Stimulated activated CD8-positive, alpha-beta memory T cell treated with anti-CD3 and anti-CD28 coated beads, Interleukin-7, amount 100 ng/mL, for 4 hours (primary cell): Measurements from ENCODE around the gene RCOR3.
"Not testable (repeated sequence)": the region's sequence is repeated elsewhere in the genome, so short reads cannot be mapped to it uniquely, and the experiment has no call there.

Experiments used
- DNase-seq, 2 donors: peaks; one replicate each; pipeline ENCODE4 v3.0.0-alpha.2; 2020; ENCODE audit warnings: low read depth in 2 of 2

RCOR3 gene

GRCh38 chr1:211258756-211259637 is at the start of gene RCOR3:
RCOR3 (plus strand) TSS chr1:211259366; CDS start chr1:211259561, 195 bp downstream.
- DNase-seq = peak; percentile 80 to 94

DNA sequence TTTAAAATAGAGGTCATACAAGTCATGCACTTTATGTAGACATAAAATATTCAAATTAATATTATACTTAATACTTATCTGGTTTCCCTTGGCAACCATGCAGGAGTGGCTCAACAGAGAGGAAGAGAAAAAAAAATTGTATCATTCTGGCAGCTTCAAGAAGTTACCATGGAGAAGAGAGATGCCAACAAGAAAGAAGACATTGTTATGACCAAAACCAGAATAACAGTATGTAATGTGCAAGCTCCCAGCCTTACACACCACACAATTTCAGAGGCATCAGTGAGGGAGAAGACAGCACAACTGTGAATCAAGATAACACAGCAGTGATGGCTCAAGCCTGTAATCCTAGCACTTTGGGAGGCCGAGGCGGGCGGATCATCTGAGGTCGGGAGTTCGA is 49.1 kb upstream of the RCOR3 start:
- DNase-seq = no peak

GRCh38 chr1:211210965-211211364 is 48.2 kb upstream of the RCOR3 start:
- DNase-seq = no peak

DNA sequence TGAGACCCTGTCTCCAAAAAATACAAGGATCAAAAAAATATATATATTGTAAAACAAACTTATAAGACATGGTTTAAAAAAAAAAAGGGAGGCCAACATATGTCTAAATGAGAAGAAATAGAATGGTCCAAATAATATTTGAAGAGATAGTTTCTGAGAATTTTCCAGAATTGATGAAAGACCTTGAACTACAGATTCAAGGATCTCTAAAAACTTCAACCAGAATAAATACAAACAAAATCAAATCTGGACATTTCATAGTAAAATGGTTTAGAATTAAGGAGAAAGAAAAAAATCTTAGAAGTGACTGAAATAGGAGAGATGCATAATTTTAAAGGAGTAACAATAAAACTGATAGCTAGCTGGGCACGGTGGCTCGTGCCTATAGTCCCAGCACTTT is 45.5 kb upstream of the RCOR3 start:
- DNase-seq = no peak

DNA sequence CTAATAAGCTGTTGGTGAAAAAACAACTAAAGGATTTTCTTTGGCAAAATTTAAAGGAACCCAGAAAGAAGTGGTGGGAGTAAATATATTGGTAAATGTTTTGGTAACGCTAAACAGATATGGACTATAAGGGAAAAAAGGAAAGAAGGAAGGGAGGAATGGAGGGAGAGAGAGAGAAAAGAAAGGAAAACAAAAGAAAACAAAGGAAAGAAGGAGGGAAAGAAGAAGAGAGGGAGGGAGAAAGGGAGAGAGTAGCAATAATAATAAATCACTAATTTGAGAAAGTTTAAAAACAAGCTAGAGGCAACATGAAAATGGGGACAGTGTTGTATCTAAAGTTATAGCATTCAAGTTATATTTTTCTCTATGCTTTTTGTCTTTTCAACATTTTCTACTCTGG is 43.6 kb upstream of the RCOR3 start:
- no peak for DNase-seq

GRCh38 chr1:211217392-211217791 is 41.8 kb upstream of the RCOR3 start:
- no peak for DNase-seq

DNA sequence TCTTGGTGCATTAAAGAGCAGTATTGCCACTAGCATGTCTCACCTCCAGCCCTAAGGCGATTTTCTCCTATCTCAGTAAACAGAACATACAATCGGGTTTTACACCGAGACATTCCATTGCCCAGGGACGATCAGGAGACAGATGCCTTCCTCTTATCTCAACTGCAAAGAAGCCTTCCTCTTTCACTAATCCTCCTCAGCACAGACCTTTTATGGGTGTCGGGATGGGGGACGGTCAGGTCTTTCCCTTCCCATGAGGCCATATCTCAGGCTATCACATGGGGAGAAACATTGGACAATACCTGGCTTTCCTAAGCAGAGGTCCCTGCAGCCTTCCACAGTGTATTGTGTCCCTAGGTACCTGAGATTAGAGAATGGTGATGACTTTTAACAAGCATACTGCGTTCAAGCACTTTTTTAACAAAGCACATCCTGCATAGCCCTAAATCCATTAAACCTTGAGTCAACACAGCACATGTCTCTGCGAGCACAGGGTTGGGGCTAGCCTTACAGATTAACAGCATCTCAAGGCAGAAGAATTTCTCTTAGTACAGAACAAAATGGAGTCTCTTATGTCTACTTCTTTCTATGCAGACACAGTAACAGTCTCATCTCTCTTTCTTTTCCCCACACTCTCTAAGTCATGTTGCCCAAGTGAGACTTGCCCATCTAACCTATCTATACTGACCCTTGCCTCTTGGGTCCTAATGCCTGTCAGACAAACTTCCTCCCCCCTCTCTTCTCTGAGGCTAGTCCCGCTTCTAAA is 36.5 kb upstream of the RCOR3 start:
- not testable (repeated sequence) for DNase-seq

DNA sequence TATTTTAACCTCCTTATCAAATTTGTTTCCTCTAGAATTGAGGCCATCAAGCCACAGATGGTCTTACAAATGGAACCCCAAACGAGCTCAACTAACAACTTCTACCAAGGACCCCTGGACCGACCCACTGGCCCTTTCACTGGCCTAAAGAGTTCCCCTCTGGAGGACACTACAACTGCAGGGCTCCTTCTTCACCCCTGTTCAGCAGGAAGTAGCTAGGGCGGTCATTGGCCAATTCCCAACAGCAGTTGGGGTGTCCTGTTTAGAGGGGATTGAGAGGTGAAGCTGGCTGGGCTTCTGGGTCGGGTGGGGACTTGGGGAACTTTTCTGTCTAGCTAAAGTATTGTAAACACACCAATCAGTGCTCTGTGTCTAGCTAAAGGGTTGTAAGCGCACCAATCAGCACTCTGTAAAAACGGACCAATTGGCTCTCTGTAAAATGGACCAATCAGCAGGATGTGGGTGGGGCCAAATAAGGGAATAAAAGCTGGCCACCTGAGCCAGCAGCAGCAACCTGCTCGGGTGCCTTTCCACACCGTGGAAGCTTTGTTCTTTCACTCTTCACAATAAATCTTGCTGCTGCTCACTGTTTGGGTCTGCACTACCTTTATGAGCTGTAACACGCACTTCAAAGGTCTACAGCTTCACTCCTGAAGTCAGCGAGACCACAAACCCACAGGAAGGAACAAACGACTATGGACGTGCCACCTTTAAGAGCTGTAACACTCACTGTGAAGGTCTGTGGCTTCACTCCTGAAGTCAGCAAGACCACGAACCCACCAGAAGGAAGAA is 30.4 kb upstream of the RCOR3 start:
- DNase-seq = peak; percentile 14 to 20

GRCh38 chr1:211229365-211229759 is 29.8 kb upstream of the RCOR3 start:
- DNase-seq = no peak

DNA sequence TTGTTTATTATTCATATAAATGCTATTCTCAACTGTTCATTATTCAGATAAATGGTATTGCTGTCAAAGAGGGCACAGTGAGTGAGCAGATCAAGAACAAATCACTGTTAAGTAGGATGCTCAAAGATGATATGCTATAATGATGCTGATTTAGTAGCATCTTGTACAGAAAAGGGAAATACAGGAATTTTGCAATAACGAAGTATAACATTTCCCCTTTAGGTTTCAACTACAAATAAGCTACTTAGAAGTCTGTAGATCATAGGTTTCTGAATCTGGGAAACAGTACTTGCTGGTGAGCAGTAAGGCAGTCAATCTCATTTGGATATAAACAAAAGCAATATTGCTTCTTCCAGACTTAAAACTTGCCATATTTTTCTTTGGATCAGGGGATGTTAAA is 27.3 kb upstream of the RCOR3 start:
- no peak for DNase-seq

- DNase-seq = no peak
Observed at GRCh38 chr1:211236633-211237320, 22.4 kb upstream of the RCOR3 start.

DNA sequence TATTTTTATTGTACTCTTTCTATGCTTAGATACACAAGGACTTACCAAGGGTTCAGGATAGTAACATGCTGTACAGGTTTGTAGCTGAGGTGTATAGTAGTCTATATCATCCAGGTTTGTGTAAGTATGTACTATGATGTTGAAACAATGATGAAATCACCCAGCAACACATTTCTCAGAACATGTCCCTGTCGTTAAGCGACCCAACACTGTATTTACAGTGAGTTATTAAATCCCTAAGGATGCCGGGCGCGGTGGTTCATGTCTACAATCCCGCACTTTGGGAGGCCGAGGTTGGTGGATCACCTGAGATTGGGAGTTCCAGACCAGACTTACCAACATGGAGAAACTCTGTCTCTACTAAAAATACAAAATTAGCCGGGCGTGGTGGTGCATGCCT is 21.6 kb upstream of the RCOR3 start:
- no peak for DNase-seq

GRCh38 chr1:211240567-211240966 is 18.6 kb upstream of the RCOR3 start:
- not testable (repeated sequence) for DNase-seq

DNA sequence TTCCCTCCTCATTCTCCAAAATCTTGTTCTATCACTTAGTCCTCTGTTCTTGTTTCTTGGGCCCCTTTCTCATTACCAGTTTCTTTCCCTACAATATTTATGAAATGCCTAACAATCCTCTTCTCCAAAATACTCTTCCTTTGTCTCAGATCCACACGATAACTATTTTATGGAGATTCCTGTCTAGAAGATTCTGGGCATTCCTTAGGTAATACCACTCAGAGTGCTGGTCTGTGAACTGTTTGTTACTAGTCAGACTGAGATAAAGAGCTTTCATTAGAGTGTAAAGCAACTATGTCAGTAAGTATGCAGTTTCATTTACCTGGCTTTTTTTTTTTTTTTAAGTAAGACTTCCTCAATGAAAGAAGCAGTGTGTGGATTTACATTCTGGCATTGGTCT is 18.1 kb upstream of the RCOR3 start:
- no peak for DNase-seq

GRCh38 chr1:211243639-211244038 is 15.5 kb upstream of the RCOR3 start:
- DNase-seq = not testable (repeated sequence)

- DNase-seq = not testable (repeated sequence)
Observed at GRCh38 chr1:211246583-211246982, 12.6 kb upstream of the RCOR3 start.

DNA sequence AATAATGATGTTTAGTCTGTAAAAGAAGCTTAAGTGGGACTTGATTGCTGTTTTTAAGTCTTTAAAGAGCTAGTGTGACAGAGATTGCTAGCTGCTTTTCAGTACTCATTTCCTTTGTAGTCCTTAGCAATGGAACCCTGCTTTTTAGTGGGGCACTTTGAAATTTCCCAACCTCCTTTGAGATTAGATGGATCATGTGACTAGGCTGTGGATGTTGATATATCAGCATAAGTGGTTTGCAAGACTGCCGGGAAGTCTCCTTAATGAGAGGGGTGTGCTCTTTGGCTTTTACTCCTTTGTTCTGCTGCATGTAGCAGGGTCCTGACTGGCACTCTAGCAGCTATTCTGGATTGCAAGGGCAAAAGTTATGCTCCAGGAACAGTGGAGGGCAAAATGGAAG is 11.2 kb upstream of the RCOR3 start:
- no peak for DNase-seq

GRCh38 chr1:211249611-211250010 is 9.6 kb upstream of the RCOR3 start:
- DNase-seq = not testable (repeated sequence)

- no peak for DNase-seq
Observed at GRCh38 chr1:211257826-211258225, 1.3 kb upstream of the RCOR3 start.

DNA sequence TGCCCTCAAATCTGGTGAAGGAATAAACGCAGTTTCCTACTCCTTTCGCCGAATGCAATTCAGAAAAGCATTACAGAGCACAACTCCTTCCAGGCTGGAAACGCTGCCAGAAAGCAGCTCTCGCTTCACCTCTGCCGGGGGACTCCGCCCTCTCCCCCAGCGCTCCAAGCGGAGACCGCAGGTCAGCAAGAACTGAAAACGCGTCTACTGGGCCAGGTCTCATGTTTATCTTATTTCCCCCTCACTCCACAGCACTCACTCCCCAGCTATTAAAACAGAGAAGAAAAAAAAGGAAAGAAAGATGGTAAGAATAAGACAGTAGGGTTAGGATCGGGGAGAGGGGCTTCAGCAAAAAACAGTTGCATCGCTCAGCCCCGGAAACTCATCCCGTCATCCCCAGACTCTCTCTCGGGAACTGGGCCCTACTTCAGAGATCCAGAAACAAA is 833 bp upstream of the RCOR3 start:
- DNase-seq = peak; percentile 22 to 49

GRCh38 chr1:211259638-211260126 is 516 bp downstream of the RCOR3 start:
- DNase-seq = peak; percentile 33 to 51
